HepG2 (cell line): ENCODE data around the gene MIDN. TPM values are rescaled to one million over a fixed set of nuclear protein-coding genes. Genes with fewer than 3 reads are reported as not detected.
A peak's percentile ranks its signal among the peaks of the same experiment; 100 is the strongest.

Experiments used
- ATM ChIP-seq: fragments of 450-650 bp; IDR thresholded peaks from 2 replicates; pipeline ENCODE4 v1.7.1; 2017; ENCODE audit warnings: mild to moderate bottlenecking, borderline replicate concordance
- ELF4 ChIP-seq: sonication (generic); formaldehyde crosslinking; IDR thresholded peaks from 2 replicates; pipeline ENCODE4 v1.5.0; 2020; ENCODE audit warnings: missing genetic modification reagents, mild to moderate bottlenecking, moderate library complexity, borderline replicate concordance
- HOXD1 ChIP-seq: sonication (generic); formaldehyde crosslinking; IDR thresholded peaks from 2 replicates; pipeline ENCODE4 v1.5.0; 2020; ENCODE audit warnings: missing genetic modification reagents
- ISX ChIP-seq: sonication (generic); formaldehyde crosslinking; conservative IDR thresholded peaks from 2 replicates; pipeline ENCODE4 v1.5.0; 2020; ENCODE audit warnings: missing genetic modification reagents
- MAFF ChIP-seq: IDR thresholded peaks from 2 replicates; pipeline ENCODE4 v1.6.1; 2011; ENCODE audit warnings: low read depth, low read length, improper control_type of control experiment
- MXD4 ChIP-seq: IDR thresholded peaks from 2 replicates; pipeline ENCODE4 v1.6.1; 2016; ENCODE audit warnings: mild to moderate bottlenecking, missing biosample characterization, missing genetic modification reagents
- PITX1 ChIP-seq: sonication (generic); formaldehyde crosslinking; IDR thresholded peaks from 2 replicates; pipeline ENCODE4 v1.5.1; 2020; ENCODE audit warnings: mild to moderate bottlenecking, missing genetic modification reagents
- SETDB1 ChIP-seq: sonication (generic); formaldehyde crosslinking; IDR thresholded peaks from 2 replicates; pipeline ENCODE4 v1.5.1; 2020; ENCODE audit warnings: missing genetic modification reagents, mild to moderate bottlenecking, borderline replicate concordance
- SMAD3 ChIP-seq: sonication (generic); formaldehyde crosslinking; IDR thresholded peaks from 2 replicates; pipeline ENCODE4 v1.4.0; 2020; ENCODE audit warnings: missing genetic modification reagents
- SOX13 ChIP-seq, 3 experiments: fragments of 450-650 bp in 1 of 3; sonication (generic) in 1 of 3; formaldehyde crosslinking in 1 of 3; IDR thresholded peaks in 2 of 3; conservative IDR thresholded peaks in 1 of 3; 2 replicates each; pipeline versions ENCODE4 v1.5.0 to v1.6.1; 2016 to 2020; ENCODE audit warnings: antibody characterized with exemption in 1 of 3, mild to moderate bottlenecking in 1 of 3, missing compliant biosample characterization in 1 of 3, missing genetic modification reagents in 1 of 3, moderate library complexity in 1 of 3
- TFDP2 ChIP-seq: sonication (generic); formaldehyde crosslinking; IDR thresholded peaks from 2 replicates; pipeline ENCODE4 v1.4.0; 2020; ENCODE audit warnings: missing genetic modification reagents
- YEATS2 ChIP-seq: sonication (generic); formaldehyde crosslinking; IDR thresholded peaks from 2 replicates; pipeline ENCODE4 v1.4.0; 2020; ENCODE audit warnings: missing genetic modification reagents, borderline replicate concordance
- ZNF335 ChIP-seq: sonication (generic); formaldehyde crosslinking; IDR thresholded peaks from 2 replicates; pipeline ENCODE4 v1.4.0; 2020; ENCODE audit warnings: missing genetic modification reagents
- ZNF557 ChIP-seq: sonication (generic); formaldehyde crosslinking; IDR thresholded peaks from 2 replicates; pipeline ENCODE4 v1.4.0; 2020; ENCODE audit warnings: missing genetic modification reagents
- ZNF562 ChIP-seq: sonication (generic); formaldehyde crosslinking; IDR thresholded peaks from 2 replicates; pipeline ENCODE4 v1.8.0; 2022; ENCODE audit warnings: missing genetic modification reagents, borderline replicate concordance
- ZNF674 ChIP-seq: sonication (generic); formaldehyde crosslinking; IDR thresholded peaks from 2 replicates; pipeline ENCODE4 v1.5.0; 2020; ENCODE audit warnings: low read depth, mild to moderate bottlenecking, missing genetic modification reagents
- ZNF678 ChIP-seq: sonication (generic); formaldehyde crosslinking; IDR thresholded peaks from 2 replicates; pipeline ENCODE4 v1.4.0; 2020; ENCODE audit warnings: mild to moderate bottlenecking, missing genetic modification reagents
- ZNF709 ChIP-seq: sonication (generic); formaldehyde crosslinking; IDR thresholded peaks from 2 replicates; pipeline ENCODE4 v1.5.0; 2020; ENCODE audit warnings: mild to moderate bottlenecking, missing genetic modification reagents
- ZNF713 ChIP-seq: sonication (generic); formaldehyde crosslinking; IDR thresholded peaks from 2 replicates; pipeline ENCODE4 v1.4.0; 2020; ENCODE audit warnings: mild to moderate bottlenecking, missing genetic modification reagents
- ZNF761 ChIP-seq: sonication (generic); formaldehyde crosslinking; conservative IDR thresholded peaks from 2 replicates; pipeline ENCODE4 v1.4.0; 2020; ENCODE audit warnings: mild to moderate bottlenecking, missing genetic modification reagents
- polyA plus RNA-seq, 8 experiments: library from polyadenylated mRNA; depleted of rRNA in 3 of 8; stranded (reverse) in 7 of 8; unstranded in 1 of 8; fragments of >200 nt; fragmentation: Illumina TruSeq in 4 of 8; extraction: Trizol in 4 of 8; gene quantifications; 2 replicates each; pipeline versions ENCODE4 v1.2.1 to v1.2.3, GENCODE V29; 2011 to 2016; ENCODE audit warnings: low read depth in 4 of 8, missing spikeins in 1 of 8, mixed read lengths in 1 of 8; ENCODE audit not compliant: insufficient read depth in 1 of 8
- total RNA-seq, 5 experiments: library from RNA; depleted of rRNA; stranded (reverse); fragments of >200 nt; fragmentation: Illumina TruSeq; extraction: Trizol; gene quantifications; 2 replicates each; pipeline ENCODE4 v1.2.3, GENCODE V29; 2016; ENCODE audit warnings: low read depth in 1 of 5
- TF ChIP-seq, protein P1 (sequence below), 2 experiments: fragments of 450-650 bp in 1 of 2; sonication (generic) in 1 of 2; formaldehyde crosslinking in 1 of 2; IDR thresholded peaks; 2 replicates each; pipeline versions ENCODE4 v1.6.1 to v1.8.0; 2016 to 2022; ENCODE audit warnings: antibody characterized with exemption in 1 of 2, mild to moderate bottlenecking in 1 of 2, missing genetic modification reagents in 1 of 2

The MIDN gene
- total and polyA plus RNA-seq, 2 of the 13 experiments (the other 11 are each of a cell fraction or from before 2014, with no cell fraction given): 8.4 to 18.0 TPM

- TF ChIP-seq TFDP2 (CRISPR knock-in tag): no peak
- TF ChIP-seq ZNF713 (CRISPR knock-in tag): no peak
- TF ChIP-seq YEATS2: no peak
- peak; percentile 78; the same call in 1 of the 2 replicates for TF ChIP-seq PITX1
- no peak for TF ChIP-seq ZNF557
- no peak for TF ChIP-seq MXD4 (CRISPR knock-in tag)
- TF ChIP-seq SMAD3: no peak; the same call in 1 of the 2 replicates
- TF ChIP-seq ELF4: no peak
- no peak for TF ChIP-seq ZNF674 (CRISPR knock-in tag)
- TF ChIP-seq, protein P1, sequence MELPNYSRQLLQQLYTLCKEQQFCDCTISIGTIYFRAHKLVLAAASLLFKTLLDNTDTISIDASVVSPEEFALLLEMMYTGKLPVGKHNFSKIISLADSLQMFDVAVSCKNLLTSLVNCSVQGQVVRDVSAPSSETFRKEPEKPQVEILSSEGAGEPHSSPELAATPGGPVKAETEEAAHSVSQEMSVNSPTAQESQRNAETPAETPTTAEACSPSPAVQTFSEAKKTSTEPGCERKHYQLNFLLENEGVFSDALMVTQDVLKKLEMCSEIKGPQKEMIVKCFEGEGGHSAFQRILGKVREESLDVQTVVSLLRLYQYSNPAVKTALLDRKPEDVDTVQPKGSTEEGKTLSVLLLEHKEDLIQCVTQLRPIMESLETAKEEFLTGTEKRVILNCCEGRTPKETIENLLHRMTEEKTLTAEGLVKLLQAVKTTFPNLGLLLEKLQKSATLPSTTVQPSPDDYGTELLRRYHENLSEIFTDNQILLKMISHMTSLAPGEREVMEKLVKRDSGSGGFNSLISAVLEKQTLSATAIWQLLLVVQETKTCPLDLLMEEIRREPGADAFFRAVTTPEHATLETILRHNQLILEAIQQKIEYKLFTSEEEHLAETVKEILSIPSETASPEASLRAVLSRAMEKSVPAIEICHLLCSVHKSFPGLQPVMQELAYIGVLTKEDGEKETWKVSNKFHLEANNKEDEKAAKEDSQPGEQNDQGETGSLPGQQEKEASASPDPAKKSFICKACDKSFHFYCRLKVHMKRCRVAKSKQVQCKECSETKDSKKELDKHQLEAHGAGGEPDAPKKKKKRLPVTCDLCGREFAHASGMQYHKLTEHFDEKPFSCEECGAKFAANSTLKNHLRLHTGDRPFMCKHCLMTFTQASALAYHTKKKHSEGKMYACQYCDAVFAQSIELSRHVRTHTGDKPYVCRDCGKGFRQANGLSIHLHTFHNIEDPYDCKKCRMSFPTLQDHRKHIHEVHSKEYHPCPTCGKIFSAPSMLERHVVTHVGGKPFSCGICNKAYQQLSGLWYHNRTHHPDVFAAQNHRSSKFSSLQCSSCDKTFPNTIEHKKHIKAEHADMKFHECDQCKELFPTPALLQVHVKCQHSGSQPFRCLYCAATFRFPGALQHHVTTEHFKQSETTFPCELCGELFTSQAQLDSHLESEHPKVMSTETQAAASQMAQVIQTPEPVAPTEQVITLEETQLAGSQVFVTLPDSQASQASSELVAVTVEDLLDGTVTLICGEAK (IDR thresholded peaks at IDR 0.05): no peak
- TF ChIP-seq, protein P1 (CRISPR knock-in tag; IDR thresholded peaks at IDR 0.05): no peak
- no peak for TF ChIP-seq ZNF678 (CRISPR knock-in tag)
- TF ChIP-seq ZNF562 (CRISPR knock-in tag): no peak
- peak; percentile 58; the same call in 1 of the 2 replicates for TF ChIP-seq SOX13 (IDR thresholded peaks at IDR 0.05)
- peak; percentile 76 to 91 for TF ChIP-seq SOX13 (CRISPR knock-in tag; conservative IDR thresholded peaks at IDR 0.05 in 1 of 2, IDR thresholded peaks at IDR 0.05 in 1 of 2)
- TF ChIP-seq ZNF335: no peak; the same call in 1 of the 2 replicates
- no peak for TF ChIP-seq SETDB1 (CRISPR knock-in tag)
- no peak for TF ChIP-seq MAFF
- TF ChIP-seq HOXD1 (CRISPR knock-in tag): no peak
- TF ChIP-seq ZNF761 (CRISPR knock-in tag): no peak
- TF ChIP-seq ATM: no peak
- no peak for TF ChIP-seq ISX
- TF ChIP-seq ZNF709 (CRISPR knock-in tag): no peak
Measured at GRCh38 chr19:1253514-1254080, 5.2 kb downstream of the MIDN start (continued).
